ENCODE measurements around the gene IRF4.

DNA sequence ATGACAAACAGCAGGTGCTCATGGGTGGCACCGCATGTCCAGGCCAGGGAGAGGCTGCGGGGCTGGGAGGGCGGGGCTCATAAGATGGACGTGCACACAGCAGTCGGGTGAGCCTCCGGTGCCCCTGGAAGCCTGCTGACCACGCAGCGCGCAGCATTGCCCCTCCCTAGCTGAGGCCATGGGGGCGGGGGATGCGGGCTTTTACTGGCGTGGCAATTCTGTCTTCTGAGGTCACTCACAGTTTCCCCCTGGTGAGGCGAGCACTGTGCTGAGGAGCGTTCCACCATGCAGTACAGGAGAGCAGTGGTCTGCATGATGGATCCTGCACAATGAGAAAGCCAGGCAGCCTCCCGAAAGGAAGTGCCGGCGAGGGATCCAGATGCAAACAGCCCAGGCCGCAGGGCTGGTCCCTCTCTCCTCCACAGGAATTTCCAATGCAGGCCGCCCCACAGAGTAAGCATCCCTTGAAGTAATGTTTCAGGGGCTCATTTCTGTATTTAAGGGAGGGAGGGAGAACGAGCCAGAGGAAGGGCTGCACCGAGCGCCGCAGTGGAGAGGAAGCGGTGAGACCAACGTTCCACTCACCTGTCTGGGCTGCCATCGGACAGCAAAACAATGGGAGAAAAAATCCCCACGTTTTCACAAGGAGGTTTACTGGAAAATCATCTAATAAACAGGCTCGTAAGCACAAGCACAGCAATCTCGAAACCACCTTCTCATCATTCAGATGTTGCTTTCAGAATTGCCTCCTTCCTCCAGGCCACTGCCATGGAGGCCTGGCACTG lies 56.0 kb downstream of the IRF4 start:
- TF ChIP-seq, protein P1, sequence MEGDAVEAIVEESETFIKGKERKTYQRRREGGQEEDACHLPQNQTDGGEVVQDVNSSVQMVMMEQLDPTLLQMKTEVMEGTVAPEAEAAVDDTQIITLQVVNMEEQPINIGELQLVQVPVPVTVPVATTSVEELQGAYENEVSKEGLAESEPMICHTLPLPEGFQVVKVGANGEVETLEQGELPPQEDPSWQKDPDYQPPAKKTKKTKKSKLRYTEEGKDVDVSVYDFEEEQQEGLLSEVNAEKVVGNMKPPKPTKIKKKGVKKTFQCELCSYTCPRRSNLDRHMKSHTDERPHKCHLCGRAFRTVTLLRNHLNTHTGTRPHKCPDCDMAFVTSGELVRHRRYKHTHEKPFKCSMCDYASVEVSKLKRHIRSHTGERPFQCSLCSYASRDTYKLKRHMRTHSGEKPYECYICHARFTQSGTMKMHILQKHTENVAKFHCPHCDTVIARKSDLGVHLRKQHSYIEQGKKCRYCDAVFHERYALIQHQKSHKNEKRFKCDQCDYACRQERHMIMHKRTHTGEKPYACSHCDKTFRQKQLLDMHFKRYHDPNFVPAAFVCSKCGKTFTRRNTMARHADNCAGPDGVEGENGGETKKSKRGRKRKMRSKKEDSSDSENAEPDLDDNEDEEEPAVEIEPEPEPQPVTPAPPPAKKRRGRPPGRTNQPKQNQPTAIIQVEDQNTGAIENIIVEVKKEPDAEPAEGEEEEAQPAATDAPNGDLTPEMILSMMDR (conservative IDR thresholded peaks at IDR 0.05; ENCODE audit: low read depth in 2 of 2), result no peak
- TF ChIP-seq, protein P2, sequence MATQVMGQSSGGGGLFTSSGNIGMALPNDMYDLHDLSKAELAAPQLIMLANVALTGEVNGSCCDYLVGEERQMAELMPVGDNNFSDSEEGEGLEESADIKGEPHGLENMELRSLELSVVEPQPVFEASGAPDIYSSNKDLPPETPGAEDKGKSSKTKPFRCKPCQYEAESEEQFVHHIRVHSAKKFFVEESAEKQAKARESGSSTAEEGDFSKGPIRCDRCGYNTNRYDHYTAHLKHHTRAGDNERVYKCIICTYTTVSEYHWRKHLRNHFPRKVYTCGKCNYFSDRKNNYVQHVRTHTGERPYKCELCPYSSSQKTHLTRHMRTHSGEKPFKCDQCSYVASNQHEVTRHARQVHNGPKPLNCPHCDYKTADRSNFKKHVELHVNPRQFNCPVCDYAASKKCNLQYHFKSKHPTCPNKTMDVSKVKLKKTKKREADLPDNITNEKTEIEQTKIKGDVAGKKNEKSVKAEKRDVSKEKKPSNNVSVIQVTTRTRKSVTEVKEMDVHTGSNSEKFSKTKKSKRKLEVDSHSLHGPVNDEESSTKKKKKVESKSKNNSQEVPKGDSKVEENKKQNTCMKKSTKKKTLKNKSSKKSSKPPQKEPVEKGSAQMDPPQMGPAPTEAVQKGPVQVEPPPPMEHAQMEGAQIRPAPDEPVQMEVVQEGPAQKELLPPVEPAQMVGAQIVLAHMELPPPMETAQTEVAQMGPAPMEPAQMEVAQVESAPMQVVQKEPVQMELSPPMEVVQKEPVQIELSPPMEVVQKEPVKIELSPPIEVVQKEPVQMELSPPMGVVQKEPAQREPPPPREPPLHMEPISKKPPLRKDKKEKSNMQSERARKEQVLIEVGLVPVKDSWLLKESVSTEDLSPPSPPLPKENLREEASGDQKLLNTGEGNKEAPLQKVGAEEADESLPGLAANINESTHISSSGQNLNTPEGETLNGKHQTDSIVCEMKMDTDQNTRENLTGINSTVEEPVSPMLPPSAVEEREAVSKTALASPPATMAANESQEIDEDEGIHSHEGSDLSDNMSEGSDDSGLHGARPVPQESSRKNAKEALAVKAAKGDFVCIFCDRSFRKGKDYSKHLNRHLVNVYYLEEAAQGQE (IDR thresholded peaks at IDR 0.05; ENCODE audit: unreplicated experiment), result no peak
- TF ChIP-seq EZH2 (IDR thresholded peaks at IDR 0.05; ENCODE audit: low read depth, unreplicated experiment), result no peak

Measured in GM23338 (cell line).